ENCODE results near the gene SHROOM4. TPM values are rescaled to one million over a fixed set of nuclear protein-coding genes. Genes with fewer than 3 reads are reported as not detected.
A peak's percentile ranks its signal among the peaks of the same experiment; 100 is the strongest.

The SHROOM4 gene
- total RNA-seq, 1 donor from 2014 or later = 43.5 TPM

- intact Hi-C loops (cut with DNase I) = no loop called here
- no peak for TF ChIP-seq CTCF (IDR thresholded peaks at IDR 0.05)
- H3K36me3 ChIP-seq = no peaks in the 10 kb centered on the region
- H3K27me3 ChIP-seq = no peaks in the 10 kb centered on the region
- no peak for DNase-seq
- no peaks in the 10 kb centered on the region for H3K9me3 ChIP-seq
- no peak overlapping the region for H3K27ac ChIP-seq
- H3K4me3 ChIP-seq = no peak overlapping the region
- no peak for ATAC-seq
- H3K4me1 ChIP-seq = no peaks in the 10 kb centered on the region
Observed at GRCh38 chrX:50581405-50581804, 232.6 kb downstream of the SHROOM4 start.

- no peaks in the 10 kb centered on the region for H3K9me3 ChIP-seq
- no peak for DNase-seq
- peak; percentile 82 for ATAC-seq
- no peaks in the 10 kb centered on the region for H3K27me3 ChIP-seq
- intact Hi-C loops (cut with DNase I) = no loop called here
- H3K4me1 ChIP-seq = no peaks in the 10 kb centered on the region
- H3K36me3 ChIP-seq = no peaks in the 10 kb centered on the region
- H3K27ac ChIP-seq = no peak overlapping the region
- no peak overlapping the region for H3K4me3 ChIP-seq
- peak; percentile 53 for TF ChIP-seq CTCF (IDR thresholded peaks at IDR 0.05)
Observed at GRCh38 chrX:50579955-50580354, 234.0 kb downstream of the SHROOM4 start.

GRCh38 chrX:50577326-50577725, 236.7 kb downstream of the SHROOM4 start:
- no peak for TF ChIP-seq CTCF (IDR thresholded peaks at IDR 0.05)
- no peaks in the 10 kb centered on the region for H3K36me3 ChIP-seq
- no peak overlapping the region for H3K4me3 ChIP-seq
- no peak for DNase-seq
- ATAC-seq = no peak
- no peaks in the 10 kb centered on the region for H3K9me3 ChIP-seq
- intact Hi-C loops (cut with DNase I) = no loop called here
- no peaks in the 10 kb centered on the region for H3K4me1 ChIP-seq
- no peaks in the 10 kb centered on the region for H3K27me3 ChIP-seq
- no peak overlapping the region for H3K27ac ChIP-seq

- DNase-seq (no peak), ATAC-seq (no peak)
- intact Hi-C loops (cut with DNase I) = no loop called here
- TF ChIP-seq CTCF (IDR thresholded peaks at IDR 0.05) = no peak
- no peaks in the 10 kb centered on the region for H3K27me3 ChIP-seq
- H3K36me3 ChIP-seq = no peaks in the 10 kb centered on the region
- H3K4me1 ChIP-seq = no peaks in the 10 kb centered on the region
- no peak overlapping the region for H3K4me3 ChIP-seq
- H3K9me3 ChIP-seq = no peaks in the 10 kb centered on the region
- no peak overlapping the region for H3K27ac ChIP-seq
Observed at GRCh38 chrX:50567636-50568035, 246.4 kb downstream of the SHROOM4 start.

- H3K27me3 ChIP-seq = no peaks in the 10 kb centered on the region
- no peak for TF ChIP-seq CTCF (IDR thresholded peaks at IDR 0.05)
- no peak overlapping the region for H3K27ac ChIP-seq
- H3K9me3 ChIP-seq = no peaks in the 10 kb centered on the region
- no peaks in the 10 kb centered on the region for H3K36me3 ChIP-seq
- no peaks in the 10 kb centered on the region for H3K4me1 ChIP-seq
- intact Hi-C loops (cut with DNase I) = no loop called here
- DNase-seq (no peak), ATAC-seq (no peak)
- H3K4me3 ChIP-seq = no peak overlapping the region
Observed at GRCh38 chrX:50565718-50566117, 248.3 kb downstream of the SHROOM4 start.

Other genes starting within 250 kb of the SHROOM4 start
- not detected for gene BMP15, start 96.5 kb upstream of the SHROOM4 start, total RNA-seq

Data from upper lobe of right lung (tissue), 1 donor.